ENCODE data around the gene YPEL2. TPM values are rescaled to one million over a fixed set of nuclear protein-coding genes. Genes with fewer than 3 reads are reported as not detected.

The YPEL2 gene
- polyA plus RNA-seq, 1 donor (not counting 4 experiments of a cell fraction or from before 2014, with no cell fraction given), result 4.6 TPM

GRCh38 chr17:59370593-59371299, 39.3 kb downstream of the YPEL2 start:
- Histone ChIP-seq H3K4me2 (ENCODE audit: control insufficient read depth, extremely low read depth, insufficient read depth, low read depth, low read length) (no peak overlapping the region), H3K27ac (ENCODE audit: control insufficient read depth, insufficient read depth, low read length) (no peak overlapping the region)
- no peak for DNase-seq (ENCODE audit: low read depth, low spot score)

GRCh38 chr17:59371416-59372100, 40.1 kb downstream of the YPEL2 start:
- Histone ChIP-seq H2AFZ (ENCODE audit: control insufficient read depth, low read length) (no peak overlapping the region), H3K9me1 (ENCODE audit: control insufficient read depth, extremely low read depth, insufficient read depth, low read length) (no peaks in the 10 kb centered on the region), H3K79me2 (ENCODE audit: control insufficient read depth, insufficient read depth, low read length) (no peaks in the 10 kb centered on the region), H3K27me3 (ENCODE audit: control insufficient read depth, extremely low read depth, insufficient read depth, low read length) (no peaks in the 10 kb centered on the region), H4K20me1 (ENCODE audit: control insufficient read depth, extremely low read depth, insufficient read depth, low read length) (no peaks in the 10 kb centered on the region), H3K4me1 (ENCODE audit: control insufficient read depth, extremely low read depth, insufficient read depth, low read length) (no peaks in the 10 kb centered on the region), H3K9ac (ENCODE audit: control insufficient read depth, extremely low read depth, insufficient read depth, low read length) (no peak overlapping the region), H3K27ac (ENCODE audit: control insufficient read depth, insufficient read depth, low read length) (no peak overlapping the region), H3K4me2 (ENCODE audit: control insufficient read depth, extremely low read depth, insufficient read depth, low read depth, low read length) (no peak overlapping the region), H3K36me3 (ENCODE audit: control insufficient read depth in 2 of 2, extremely low read depth in 1 of 2, insufficient read depth in 2 of 2, low read length in 2 of 2) (no peaks in the 10 kb centered on the region), H3K9me3 (ENCODE audit: control insufficient read depth, low read depth, low read length) (no peaks in the 10 kb centered on the region), H3K4me3 (ENCODE audit: control insufficient read depth in 2 of 3, extremely low read depth in 1 of 3, insufficient read depth in 2 of 3, low read depth in 1 of 3, low read length in 3 of 3) (no peak overlapping the region)
- dilution Hi-C loops (cut with MboI; ENCODE audit: extremely low pct_ligation_motif_present, low sequenced_read_pairs), result no loop called here
- DNase-seq (ENCODE audit: low read depth, low spot score) (no peak), FAIRE-seq (no peak)
- TF ChIP-seq, protein P1, sequence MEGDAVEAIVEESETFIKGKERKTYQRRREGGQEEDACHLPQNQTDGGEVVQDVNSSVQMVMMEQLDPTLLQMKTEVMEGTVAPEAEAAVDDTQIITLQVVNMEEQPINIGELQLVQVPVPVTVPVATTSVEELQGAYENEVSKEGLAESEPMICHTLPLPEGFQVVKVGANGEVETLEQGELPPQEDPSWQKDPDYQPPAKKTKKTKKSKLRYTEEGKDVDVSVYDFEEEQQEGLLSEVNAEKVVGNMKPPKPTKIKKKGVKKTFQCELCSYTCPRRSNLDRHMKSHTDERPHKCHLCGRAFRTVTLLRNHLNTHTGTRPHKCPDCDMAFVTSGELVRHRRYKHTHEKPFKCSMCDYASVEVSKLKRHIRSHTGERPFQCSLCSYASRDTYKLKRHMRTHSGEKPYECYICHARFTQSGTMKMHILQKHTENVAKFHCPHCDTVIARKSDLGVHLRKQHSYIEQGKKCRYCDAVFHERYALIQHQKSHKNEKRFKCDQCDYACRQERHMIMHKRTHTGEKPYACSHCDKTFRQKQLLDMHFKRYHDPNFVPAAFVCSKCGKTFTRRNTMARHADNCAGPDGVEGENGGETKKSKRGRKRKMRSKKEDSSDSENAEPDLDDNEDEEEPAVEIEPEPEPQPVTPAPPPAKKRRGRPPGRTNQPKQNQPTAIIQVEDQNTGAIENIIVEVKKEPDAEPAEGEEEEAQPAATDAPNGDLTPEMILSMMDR (optimal IDR thresholded peaks at IDR 0.05 in 1 of 3, IDR thresholded peaks at IDR 0.05 in 1 of 3, conservative IDR thresholded peaks at IDR 0.05 in 1 of 3; ENCODE audit: extremely low read depth in 1 of 3, insufficient read depth in 2 of 3, low read length in 3 of 3), result no peak
- no peak for TF ChIP-seq EZH2 (IDR thresholded peaks at IDR 0.05; ENCODE audit: low read length)

More at GRCh38 chr17:59370593-59371299, 39.3 kb downstream of the YPEL2 start:
- no peak overlapping the region for H3K4me3 ChIP-seq (ENCODE audit: control insufficient read depth in 2 of 3, extremely low read depth in 1 of 3, insufficient read depth in 2 of 3, low read depth in 1 of 3, low read length in 3 of 3)
- H2AFZ ChIP-seq (ENCODE audit: control insufficient read depth, low read length), result no peak overlapping the region
- H3K79me2 ChIP-seq (ENCODE audit: control insufficient read depth, insufficient read depth, low read length), result no peaks in the 10 kb centered on the region
- no peaks in the 10 kb centered on the region for H3K9me3 ChIP-seq (ENCODE audit: control insufficient read depth, low read depth, low read length)
- no peaks in the 10 kb centered on the region for H3K36me3 ChIP-seq (ENCODE audit: control insufficient read depth in 2 of 2, extremely low read depth in 1 of 2, insufficient read depth in 2 of 2, low read length in 2 of 2)
- no peak overlapping the region for H3K9ac ChIP-seq (ENCODE audit: control insufficient read depth, extremely low read depth, insufficient read depth, low read length)
- dilution Hi-C loops (cut with MboI; ENCODE audit: extremely low pct_ligation_motif_present, low sequenced_read_pairs), result no loop called here
- H3K4me1 ChIP-seq (ENCODE audit: control insufficient read depth, extremely low read depth, insufficient read depth, low read length), result no peaks in the 10 kb centered on the region
- FAIRE-seq, result no peak
- no peak for TF ChIP-seq EZH2 (IDR thresholded peaks at IDR 0.05; ENCODE audit: low read length)
- H4K20me1 ChIP-seq (ENCODE audit: control insufficient read depth, extremely low read depth, insufficient read depth, low read length), result no peaks in the 10 kb centered on the region
- H3K9me1 ChIP-seq (ENCODE audit: control insufficient read depth, extremely low read depth, insufficient read depth, low read length), result no peaks in the 10 kb centered on the region
- H3K27me3 ChIP-seq (ENCODE audit: control insufficient read depth, extremely low read depth, insufficient read depth, low read length), result no peaks in the 10 kb centered on the region

Measured in keratinocyte (primary cell).